ENCODE measurements around the gene GRM2. TPM values are rescaled to one million over a fixed set of nuclear protein-coding genes. Genes with fewer than 3 reads are reported as not detected.

Gene GRM2
- total and polyA plus RNA-seq, 7 donors, result under 0.01 to 1.3 (median 0.13) TPM; not detected in 3

DNA sequence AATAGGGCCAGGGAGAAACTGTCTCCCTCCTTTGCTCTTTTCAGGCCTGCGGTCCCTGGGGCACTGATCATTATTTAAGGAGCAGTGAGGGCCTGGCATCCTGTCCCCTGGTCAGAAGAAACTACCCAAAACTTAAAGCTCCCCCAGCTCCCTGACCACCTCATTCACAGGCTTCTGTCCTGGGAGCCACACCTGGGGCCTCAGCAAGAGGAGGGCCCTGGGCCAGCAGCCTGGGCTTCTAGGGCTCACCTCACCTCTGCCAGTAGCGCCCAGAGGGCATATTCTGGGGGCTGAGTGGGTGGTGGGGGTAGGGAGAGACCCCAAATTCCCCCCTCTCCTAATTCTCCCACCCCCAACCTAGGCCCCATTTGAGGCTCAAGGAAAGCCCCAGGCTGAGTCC lies 4.7 kb upstream of the GRM2 start:
- Histone ChIP-seq H3K36me3 (peaks cover 26 to 80% (median 43%) of the 10 kb centered on the region in 4 donors), H3K4me3 (no peak overlapping the region), H3K4me1 (peaks cover 0 to 6% (median 3%) of the 10 kb centered on the region in 4 donors), H3K27me3 (no peaks in the 10 kb centered on the region), H3K27ac (no peak overlapping the region), H3K9me3 (no peaks in the 10 kb centered on the region)
- no peak for DNase-seq
- intact Hi-C loops (cut with DNase I), result no loop called here
- TF ChIP-seq POLR2AphosphoS5 (IDR thresholded peaks at IDR 0.05) (no peak), EP300 (IDR thresholded peaks at IDR 0.05) (no peak), POLR2A (IDR thresholded peaks at IDR 0.05) (no peak)
- TF ChIP-seq, protein P1, sequence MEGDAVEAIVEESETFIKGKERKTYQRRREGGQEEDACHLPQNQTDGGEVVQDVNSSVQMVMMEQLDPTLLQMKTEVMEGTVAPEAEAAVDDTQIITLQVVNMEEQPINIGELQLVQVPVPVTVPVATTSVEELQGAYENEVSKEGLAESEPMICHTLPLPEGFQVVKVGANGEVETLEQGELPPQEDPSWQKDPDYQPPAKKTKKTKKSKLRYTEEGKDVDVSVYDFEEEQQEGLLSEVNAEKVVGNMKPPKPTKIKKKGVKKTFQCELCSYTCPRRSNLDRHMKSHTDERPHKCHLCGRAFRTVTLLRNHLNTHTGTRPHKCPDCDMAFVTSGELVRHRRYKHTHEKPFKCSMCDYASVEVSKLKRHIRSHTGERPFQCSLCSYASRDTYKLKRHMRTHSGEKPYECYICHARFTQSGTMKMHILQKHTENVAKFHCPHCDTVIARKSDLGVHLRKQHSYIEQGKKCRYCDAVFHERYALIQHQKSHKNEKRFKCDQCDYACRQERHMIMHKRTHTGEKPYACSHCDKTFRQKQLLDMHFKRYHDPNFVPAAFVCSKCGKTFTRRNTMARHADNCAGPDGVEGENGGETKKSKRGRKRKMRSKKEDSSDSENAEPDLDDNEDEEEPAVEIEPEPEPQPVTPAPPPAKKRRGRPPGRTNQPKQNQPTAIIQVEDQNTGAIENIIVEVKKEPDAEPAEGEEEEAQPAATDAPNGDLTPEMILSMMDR (IDR thresholded peaks at IDR 0.05), result no peak
- WGBS, 2 donors, result 97 to 99% methylated on average over 2 of the region's 2 CpGs

DNA sequence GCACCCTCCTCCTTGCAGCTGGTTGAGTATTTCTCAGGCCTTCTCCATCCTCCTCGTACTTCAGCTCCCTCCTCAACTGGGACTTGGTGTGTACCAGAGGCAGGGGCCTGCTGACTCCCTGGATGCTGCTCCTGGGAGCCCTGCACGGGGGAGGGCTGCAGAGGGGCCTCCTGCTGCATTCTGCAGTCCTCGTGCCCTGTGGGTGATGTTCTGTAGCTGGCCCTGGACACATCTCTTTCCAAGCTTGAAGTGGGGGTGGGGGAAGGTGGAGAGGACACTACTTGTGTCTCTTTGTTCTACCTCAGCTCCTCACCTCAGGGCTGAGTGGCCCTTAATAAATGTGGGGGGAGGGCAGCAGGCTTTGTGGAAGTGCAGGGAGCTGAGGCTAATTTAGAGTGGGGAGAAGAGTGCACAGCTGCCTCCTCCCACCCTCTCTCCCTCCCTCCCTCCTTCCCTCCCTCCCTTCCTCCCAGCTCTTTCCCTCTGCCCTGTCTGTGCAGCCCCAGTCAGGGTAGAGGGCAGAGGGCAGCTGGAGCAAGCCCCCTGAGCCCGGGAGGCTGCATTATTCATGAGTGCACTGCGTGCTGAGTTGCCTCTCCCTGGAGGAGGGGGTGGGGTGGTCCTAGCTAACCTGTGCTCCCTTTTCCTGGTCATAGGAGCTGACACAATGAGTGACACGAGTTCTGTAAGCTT lies 3.7 kb upstream of the GRM2 start:
- H3K36me3 ChIP-seq, result peaks cover 26 to 69% (median 43%) of the 10 kb centered on the region in 4 donors
- TF ChIP-seq POLR2AphosphoS5 (IDR thresholded peaks at IDR 0.05) (no peak), EP300 (IDR thresholded peaks at IDR 0.05) (no peak), POLR2A (IDR thresholded peaks at IDR 0.05) (no peak)
- TF ChIP-seq, protein P1 (IDR thresholded peaks at IDR 0.05), result no peak
- no peak overlapping the region for H3K27ac ChIP-seq
- H3K4me1 ChIP-seq, result peaks cover 0 to 9% (median 6%) of the 10 kb centered on the region in 4 donors
- no peaks in the 10 kb centered on the region for H3K9me3 ChIP-seq
- 66 to 73% methylated on average over 6 of the region's 6 CpGs for WGBS, 2 donors
- DNase-seq, result peak; percentile 27
- no peak overlapping the region for H3K4me3 ChIP-seq
- H3K27me3 ChIP-seq, result peaks cover 0 to 2% (median 0%) of the 10 kb centered on the region in 3 donors
- intact Hi-C loops (cut with DNase I), result no loop called here

DNA sequence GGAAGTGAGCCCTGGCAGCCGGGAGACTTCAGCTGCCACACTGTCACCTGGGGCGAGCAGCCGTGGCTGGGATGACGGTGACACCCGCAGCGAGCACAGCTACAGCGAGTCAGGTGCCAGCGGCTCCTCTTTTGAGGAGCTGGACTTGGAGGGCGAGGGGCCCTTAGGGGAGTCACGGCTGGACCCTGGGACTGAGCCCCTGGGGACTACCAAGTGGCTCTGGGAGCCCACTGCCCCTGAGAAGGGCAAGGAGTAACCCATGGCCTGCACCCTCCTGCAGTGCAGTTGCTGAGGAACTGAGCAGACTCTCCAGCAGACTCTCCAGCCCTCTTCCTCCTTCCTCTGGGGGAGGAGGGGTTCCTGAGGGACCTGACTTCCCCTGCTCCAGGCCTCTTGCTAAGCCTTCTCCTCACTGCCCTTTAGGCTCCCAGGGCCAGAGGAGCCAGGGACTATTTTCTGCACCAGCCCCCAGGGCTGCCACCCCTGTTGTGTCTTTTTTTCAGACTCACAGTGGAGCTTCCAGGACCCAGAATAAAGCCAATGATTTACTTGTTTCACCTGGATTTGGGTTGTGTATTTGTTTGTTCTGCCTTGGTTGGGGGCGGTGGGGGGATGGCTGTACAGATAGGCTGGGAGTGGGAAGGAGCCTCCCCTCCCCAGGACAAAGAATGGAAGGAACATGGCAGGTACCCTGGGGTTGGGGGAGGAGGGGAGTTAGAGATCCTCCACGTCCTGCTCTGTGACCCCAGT lies 2.9 kb upstream of the GRM2 start:
- Histone ChIP-seq H3K4me3 (no peak overlapping the region), H3K27me3 (peaks cover 0 to 2% (median 0%) of the 10 kb centered on the region in 3 donors), H3K4me1 (peaks cover 0 to 9% (median 6%) of the 10 kb centered on the region in 4 donors), H3K36me3 (peaks cover 26 to 62% (median 42%) of the 10 kb centered on the region in 4 donors), H3K9me3 (no peaks in the 10 kb centered on the region), H3K27ac (no peak overlapping the region)
- peak; percentile 44 for DNase-seq
- 82 to 87% methylated on average over 12 of the region's 12 CpGs for WGBS, 2 donors
- TF ChIP-seq EP300 (IDR thresholded peaks at IDR 0.05), result no peak
- intact Hi-C loops (cut with DNase I), result no loop called here

DNA sequence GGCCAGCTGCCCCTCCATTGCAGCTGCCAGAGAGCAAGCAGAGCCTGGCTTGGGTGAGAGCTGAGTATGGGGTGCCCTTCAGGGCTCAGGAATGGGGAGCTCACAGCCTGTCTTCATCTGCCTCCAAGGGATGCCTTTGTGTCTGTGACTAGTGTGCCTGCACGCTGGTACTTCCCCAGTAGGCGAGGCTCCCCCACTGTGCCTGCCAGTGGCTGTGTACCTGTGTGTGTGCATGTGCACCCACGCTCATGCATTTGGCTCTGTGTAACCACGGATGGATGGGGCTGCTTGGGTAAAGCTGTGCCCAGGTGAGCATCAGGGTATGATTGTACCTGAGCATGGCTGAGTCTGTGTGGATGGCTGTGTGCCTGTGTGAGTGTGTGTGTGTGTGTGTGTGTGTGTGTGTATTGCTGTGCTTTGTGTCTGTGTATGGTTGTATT lies 2.3 kb upstream of the GRM2 start:
- TF ChIP-seq POLR2AphosphoS5 (IDR thresholded peaks at IDR 0.05) (no peak), POLR2A (IDR thresholded peaks at IDR 0.05) (no peak), EP300 (IDR thresholded peaks at IDR 0.05) (no peak)
- TF ChIP-seq, protein P1 (IDR thresholded peaks at IDR 0.05), result no peak
- H3K9me3 ChIP-seq, result no peaks in the 10 kb centered on the region
- peaks cover 0 to 2% (median 0%) of the 10 kb centered on the region in 3 donors for H3K27me3 ChIP-seq
- 87 to 93% methylated on average over 4 of the region's 4 CpGs for WGBS, 2 donors
- intact Hi-C loops (cut with DNase I), result no loop called here
- peak; percentile 52 for DNase-seq
- peaks cover 0 to 9% (median 6%) of the 10 kb centered on the region in 4 donors for H3K4me1 ChIP-seq
- H3K36me3 ChIP-seq, result peaks cover 20 to 56% (median 37%) of the 10 kb centered on the region in 4 donors
- H3K4me3 ChIP-seq, result no peak overlapping the region
- H3K27ac ChIP-seq, result no peak overlapping the region
